LNCaP clone FGC (cell line): Measurements from ENCODE around the gene SOX6.

Experiments used
- DNase-seq: peaks from one replicate; pipeline ENCODE4 v3.0.0-alpha.2; 2011; ENCODE audit warnings: low read depth
- H3K4me3 ChIP-seq: 2 replicates; pipeline ENCODE4 v1.5.1; 2011; ENCODE audit warnings: mild to moderate bottlenecking, low read depth, low read length, control low read depth
- TF ChIP-seq, protein P1 (sequence below): IDR thresholded peaks from 2 replicates; pipeline ENCODE4 v1.5.1; 2012; ENCODE audit warnings: mild to moderate bottlenecking; ENCODE audit not compliant: control insufficient read depth, insufficient read depth; ENCODE audit errors: extremely low read depth

The SOX6 gene

DNA sequence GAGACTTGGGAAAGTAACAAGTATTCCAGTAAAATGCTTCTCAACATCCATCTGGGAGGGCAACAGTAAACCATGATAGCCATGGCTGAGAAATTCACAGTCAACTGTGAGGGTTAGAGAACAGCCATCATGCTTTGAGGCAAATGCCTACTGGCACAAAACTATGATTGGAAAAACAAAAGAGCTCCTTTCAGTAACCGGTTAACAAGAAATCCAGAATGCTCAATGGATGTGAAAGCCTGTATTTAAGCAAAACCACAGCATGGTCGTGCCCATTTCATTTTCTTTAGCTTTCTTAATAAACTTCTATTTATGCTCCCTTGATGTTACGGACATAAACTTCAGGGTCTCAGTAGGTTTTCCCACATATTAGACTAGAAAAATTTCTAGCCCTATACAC is 139.5 kb downstream of the SOX6 start:
- H3K4me3 ChIP-seq, result no peak overlapping the region
- no peak for DNase-seq
- TF ChIP-seq, protein P1, sequence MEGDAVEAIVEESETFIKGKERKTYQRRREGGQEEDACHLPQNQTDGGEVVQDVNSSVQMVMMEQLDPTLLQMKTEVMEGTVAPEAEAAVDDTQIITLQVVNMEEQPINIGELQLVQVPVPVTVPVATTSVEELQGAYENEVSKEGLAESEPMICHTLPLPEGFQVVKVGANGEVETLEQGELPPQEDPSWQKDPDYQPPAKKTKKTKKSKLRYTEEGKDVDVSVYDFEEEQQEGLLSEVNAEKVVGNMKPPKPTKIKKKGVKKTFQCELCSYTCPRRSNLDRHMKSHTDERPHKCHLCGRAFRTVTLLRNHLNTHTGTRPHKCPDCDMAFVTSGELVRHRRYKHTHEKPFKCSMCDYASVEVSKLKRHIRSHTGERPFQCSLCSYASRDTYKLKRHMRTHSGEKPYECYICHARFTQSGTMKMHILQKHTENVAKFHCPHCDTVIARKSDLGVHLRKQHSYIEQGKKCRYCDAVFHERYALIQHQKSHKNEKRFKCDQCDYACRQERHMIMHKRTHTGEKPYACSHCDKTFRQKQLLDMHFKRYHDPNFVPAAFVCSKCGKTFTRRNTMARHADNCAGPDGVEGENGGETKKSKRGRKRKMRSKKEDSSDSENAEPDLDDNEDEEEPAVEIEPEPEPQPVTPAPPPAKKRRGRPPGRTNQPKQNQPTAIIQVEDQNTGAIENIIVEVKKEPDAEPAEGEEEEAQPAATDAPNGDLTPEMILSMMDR, result no peak

DNA sequence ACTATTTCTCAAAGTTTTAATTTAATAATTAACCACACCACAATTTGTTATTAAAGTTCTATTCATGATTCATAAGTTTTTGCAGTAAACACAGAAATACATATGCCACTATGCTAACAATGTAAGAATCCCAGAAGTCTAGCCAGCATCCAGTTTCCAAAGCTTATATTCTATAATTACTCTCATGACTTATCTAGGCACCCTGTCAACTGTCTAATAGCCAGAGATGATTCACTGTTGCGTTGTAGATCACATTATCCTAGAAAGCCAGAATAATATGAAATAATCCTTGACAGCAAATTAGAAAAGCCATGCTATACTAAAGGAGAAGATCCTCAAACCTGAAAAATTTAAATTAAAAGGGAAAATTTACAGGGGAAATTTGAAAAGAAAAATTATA is 141.0 kb downstream of the SOX6 start:
- H3K4me3 ChIP-seq, result no peak overlapping the region

DNA sequence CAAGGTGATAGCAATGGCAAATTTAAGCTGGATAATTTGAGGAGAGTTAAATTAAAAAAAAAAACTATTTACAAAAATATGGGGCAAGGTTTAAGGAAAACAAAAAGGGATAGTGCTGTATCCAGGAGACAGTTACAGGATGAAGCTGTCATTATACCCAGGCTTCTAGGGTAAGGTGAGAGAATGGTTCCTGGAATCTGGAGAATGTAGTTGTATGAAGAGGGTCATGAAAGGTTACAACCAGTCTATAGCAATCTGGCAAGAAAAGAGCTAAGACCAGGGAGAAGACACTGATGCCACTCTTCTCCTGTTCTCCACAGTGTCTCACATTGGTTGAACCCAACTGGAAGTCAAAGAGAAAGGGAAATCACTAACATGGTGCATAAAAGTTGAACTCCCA is 144.9 kb downstream of the SOX6 start:
- TF ChIP-seq, protein P1, result no peak
- no peak overlapping the region for H3K4me3 ChIP-seq
- no peak for DNase-seq

More for the DNA sequence above, 141.0 kb downstream of the SOX6 start:
- TF ChIP-seq, protein P1, result no peak
- no peak for DNase-seq

DNA sequence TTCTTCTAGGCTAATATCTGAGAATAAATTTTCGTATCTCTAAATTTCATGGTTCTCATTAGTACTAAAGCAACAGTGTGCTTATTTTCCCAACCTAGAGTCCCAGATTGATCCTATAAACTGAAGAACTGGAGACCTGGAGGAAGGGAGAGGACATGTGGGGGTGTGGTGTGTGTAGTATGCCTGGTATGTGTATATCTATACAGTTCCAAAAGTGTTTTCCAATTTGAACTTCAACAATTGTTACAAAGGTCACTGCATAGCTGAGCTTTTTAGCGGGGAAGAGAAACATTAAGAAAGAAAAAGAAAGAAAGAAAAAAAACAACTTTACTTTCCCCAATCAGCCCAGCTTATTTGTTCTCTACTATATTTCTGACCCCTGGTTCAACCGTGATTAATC is 152.1 kb downstream of the SOX6 start:
- no peak overlapping the region for H3K4me3 ChIP-seq
- TF ChIP-seq, protein P1, result no peak
- DNase-seq, result no peak

DNA sequence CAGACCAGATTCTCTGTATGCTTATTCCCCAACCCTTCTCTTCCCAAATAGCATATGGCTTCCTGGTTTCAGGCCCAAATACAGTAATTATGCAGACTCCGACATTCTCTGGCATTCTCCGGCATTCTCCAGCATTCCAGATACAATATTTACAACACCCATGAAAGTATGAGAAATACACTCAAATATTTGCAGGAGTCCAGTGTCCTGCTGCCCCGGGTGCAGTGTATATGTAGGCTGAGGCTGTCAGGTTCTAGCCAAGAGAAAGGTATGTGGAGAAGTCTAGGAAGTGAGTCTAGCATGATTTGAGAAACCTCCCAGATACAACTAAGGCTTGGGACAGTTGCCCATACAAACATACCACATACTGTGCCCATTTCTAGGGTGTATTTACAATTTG is 160.7 kb downstream of the SOX6 start:
- DNase-seq, result no peak
- TF ChIP-seq, protein P1, result no peak
- H3K4me3 ChIP-seq, result no peak overlapping the region

DNA sequence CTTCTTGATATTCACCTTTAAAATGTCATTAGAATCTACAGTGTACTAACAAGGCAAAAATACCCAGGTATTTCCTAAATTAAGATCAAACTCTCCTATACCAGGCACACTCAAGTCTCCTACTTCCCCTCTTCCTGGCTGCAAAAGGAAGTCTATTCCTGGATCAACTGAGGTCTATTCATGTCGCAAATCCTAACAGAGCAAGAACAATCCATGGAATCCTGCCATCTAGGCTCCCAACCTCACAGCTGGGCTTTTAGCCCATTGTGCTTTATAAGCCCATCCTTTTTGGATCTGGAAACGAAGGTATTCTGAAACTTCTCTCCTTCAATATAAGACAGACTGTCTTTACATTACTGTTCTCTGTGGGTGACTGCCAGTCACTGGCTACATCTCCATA is 161.8 kb downstream of the SOX6 start:
- DNase-seq, result no peak
- TF ChIP-seq, protein P1, result no peak
- H3K4me3 ChIP-seq, result no peak overlapping the region

DNA sequence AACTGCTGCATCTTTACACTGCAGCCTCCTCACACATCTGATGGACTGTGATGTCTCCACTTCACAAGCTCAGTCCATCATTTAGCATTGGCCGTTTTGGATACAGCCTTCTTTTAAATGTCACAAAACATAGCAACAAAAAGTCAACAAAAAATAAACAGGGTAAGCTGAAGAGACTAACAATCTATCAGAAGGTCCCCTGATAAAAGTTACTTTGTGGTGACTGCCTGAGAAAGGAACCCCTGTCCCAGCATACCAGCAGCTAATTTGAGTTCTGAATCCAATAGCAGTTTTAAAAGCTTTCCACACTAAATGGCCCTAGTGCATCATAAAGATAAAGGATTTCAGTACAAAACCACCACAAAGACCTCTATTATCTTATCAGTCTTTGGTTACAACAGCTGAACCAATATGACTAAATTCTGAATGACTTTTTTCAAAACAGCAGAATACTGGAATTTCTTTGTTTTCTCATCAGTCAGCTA is 162.4 kb downstream of the SOX6 start:
- TF ChIP-seq, protein P1, result no peak
- no peak for DNase-seq
- no peak overlapping the region for H3K4me3 ChIP-seq
